DND-41 (cell line): ENCODE measurements around the gene RGS11.

Experiments used
- ATAC-seq: fragments of 200-7000 bp; cut with Tn5 transposase; 3 replicates; pipeline ENCODE4 v1.9.1; 2021; ENCODE audit warnings: low read depth; ENCODE audit not compliant: insufficient read depth
- DNase-seq: peaks from one replicate; pipeline ENCODE4 v3.0.0-alpha.2; 2020
- H2AFZ ChIP-seq: 2 replicates; pipeline ENCODE4 v1.6.0; 2012; ENCODE audit warnings: low read depth, low read length
- H3K27ac ChIP-seq: 2 replicates; pipeline ENCODE4 v1.5.1; 2012; ENCODE audit warnings: low read length, inconsistent platforms
- H3K27me3 ChIP-seq: fragments of 200-600 bp; sonication (generic); 2 replicates; pipeline ENCODE4 v1.6.0; 2012; ENCODE audit warnings: low read length, mild to moderate bottlenecking, inconsistent platforms; ENCODE audit not compliant: insufficient read depth, poor library complexity
- H3K36me3 ChIP-seq: 2 replicates; pipeline ENCODE4 v1.5.1; 2012; ENCODE audit warnings: low read length, inconsistent platforms; ENCODE audit not compliant: insufficient read depth
- H3K4me1 ChIP-seq: 2 replicates; pipeline ENCODE4 v1.5.1; 2012; ENCODE audit warnings: mild to moderate bottlenecking, low read length; ENCODE audit not compliant: insufficient read depth
- H3K4me2 ChIP-seq: 2 replicates; pipeline ENCODE4 v1.6.0; 2012; ENCODE audit warnings: mild to moderate bottlenecking, moderate library complexity, low read length, inconsistent platforms; ENCODE audit not compliant: insufficient read depth
- H3K4me3 ChIP-seq, 2 experiments: fragments of 200-600 bp in 1 of 2; shearing (Covaris generic) in 1 of 2; 2 replicates each; pipeline ENCODE4 v1.5.1; 2012 to 2016; ENCODE audit warnings: inconsistent platforms in 2 of 2, low read length in 2 of 2, mild to moderate bottlenecking in 2 of 2, low read depth in 1 of 2, moderate library complexity in 1 of 2
- H3K79me2 ChIP-seq: 2 replicates; pipeline ENCODE4 v1.6.0; 2012; ENCODE audit warnings: low read length, inconsistent platforms; ENCODE audit not compliant: insufficient read depth
- H3K9ac ChIP-seq: 2 replicates; pipeline ENCODE4 v1.6.0; 2012; ENCODE audit warnings: low read depth, mild to moderate bottlenecking, inconsistent platforms, low read length, moderate library complexity
- H3K9me3 ChIP-seq: 2 replicates; pipeline ENCODE4 v1.5.1; 2012; ENCODE audit warnings: low read length, moderate library complexity, mild to moderate bottlenecking, inconsistent platforms; ENCODE audit not compliant: insufficient read depth, severe bottlenecking
- H4K20me1 ChIP-seq: 2 replicates; pipeline ENCODE4 v1.6.0; 2012; ENCODE audit warnings: low read length; ENCODE audit not compliant: insufficient read depth
- EZH2 ChIP-seq: IDR thresholded peaks from 3 replicates; pipeline ENCODE4 v1.6.1; 2012; ENCODE audit warnings: borderline replicate concordance, low read depth, mild to moderate bottlenecking, moderate library complexity, low read length, inconsistent platforms; ENCODE audit not compliant: severe bottlenecking
- TF ChIP-seq, protein P1 (sequence below): IDR thresholded peaks from 2 replicates; pipeline ENCODE4 v1.5.1; 2012; ENCODE audit warnings: borderline replicate concordance, low read length, moderate library complexity, mild to moderate bottlenecking; ENCODE audit not compliant: poor library complexity, severe bottlenecking; ENCODE audit errors: extremely low read depth

The RGS11 gene

DNA sequence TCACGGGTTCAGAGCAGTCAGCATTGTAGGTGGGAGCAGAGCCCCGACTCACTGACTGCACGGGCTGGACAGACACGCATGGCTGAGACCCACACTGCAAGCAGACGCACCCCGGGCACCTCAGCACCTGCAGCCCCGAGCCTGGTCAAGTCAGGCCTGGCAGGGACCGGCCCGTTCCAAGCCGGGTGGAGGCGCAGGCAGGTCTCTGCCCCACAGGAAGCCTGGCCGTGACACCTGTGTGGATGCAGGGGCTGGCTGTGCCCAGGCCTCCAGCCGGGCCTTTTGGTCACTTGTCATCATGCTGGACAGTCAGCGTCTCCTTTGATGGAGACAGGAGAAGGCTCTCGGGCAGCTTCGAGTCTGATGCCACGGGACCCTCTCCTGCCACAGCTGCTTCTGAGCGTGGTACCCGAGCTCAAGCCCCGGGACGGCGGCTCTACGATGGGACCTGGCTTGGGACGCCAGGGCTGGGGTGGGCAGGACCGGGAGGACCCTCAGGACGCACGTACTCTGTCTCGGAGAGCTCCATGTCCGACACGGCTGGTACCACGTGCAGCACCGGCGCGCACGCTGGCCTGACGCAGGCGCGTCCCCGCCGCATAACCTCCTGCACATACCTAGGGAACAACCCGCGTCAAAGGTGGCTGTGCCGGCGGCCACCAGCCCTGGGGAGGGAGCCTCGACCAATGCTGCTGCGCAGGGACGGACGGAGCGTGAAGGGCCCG, 15.1 kb upstream of the RGS11 start:
- H3K9me3 ChIP-seq, result no peaks in the 10 kb centered on the region
- H3K27me3 ChIP-seq, result no peaks in the 10 kb centered on the region
- H3K27ac ChIP-seq, result no peak overlapping the region
- H3K4me1 ChIP-seq, result no peaks in the 10 kb centered on the region
- peaks cover 24% of the 10 kb centered on the region; the same call in 1 of the 2 replicates for H4K20me1 ChIP-seq
- ATAC-seq, result no peak
- H3K9ac ChIP-seq, result no peak overlapping the region
- no peak overlapping the region for H3K4me3 ChIP-seq
- no peaks in the 10 kb centered on the region for H3K79me2 ChIP-seq
- TF ChIP-seq EZH2, result no peak
- TF ChIP-seq, protein P1, sequence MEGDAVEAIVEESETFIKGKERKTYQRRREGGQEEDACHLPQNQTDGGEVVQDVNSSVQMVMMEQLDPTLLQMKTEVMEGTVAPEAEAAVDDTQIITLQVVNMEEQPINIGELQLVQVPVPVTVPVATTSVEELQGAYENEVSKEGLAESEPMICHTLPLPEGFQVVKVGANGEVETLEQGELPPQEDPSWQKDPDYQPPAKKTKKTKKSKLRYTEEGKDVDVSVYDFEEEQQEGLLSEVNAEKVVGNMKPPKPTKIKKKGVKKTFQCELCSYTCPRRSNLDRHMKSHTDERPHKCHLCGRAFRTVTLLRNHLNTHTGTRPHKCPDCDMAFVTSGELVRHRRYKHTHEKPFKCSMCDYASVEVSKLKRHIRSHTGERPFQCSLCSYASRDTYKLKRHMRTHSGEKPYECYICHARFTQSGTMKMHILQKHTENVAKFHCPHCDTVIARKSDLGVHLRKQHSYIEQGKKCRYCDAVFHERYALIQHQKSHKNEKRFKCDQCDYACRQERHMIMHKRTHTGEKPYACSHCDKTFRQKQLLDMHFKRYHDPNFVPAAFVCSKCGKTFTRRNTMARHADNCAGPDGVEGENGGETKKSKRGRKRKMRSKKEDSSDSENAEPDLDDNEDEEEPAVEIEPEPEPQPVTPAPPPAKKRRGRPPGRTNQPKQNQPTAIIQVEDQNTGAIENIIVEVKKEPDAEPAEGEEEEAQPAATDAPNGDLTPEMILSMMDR, result no peak
- no peak overlapping the region for H3K4me2 ChIP-seq
- peaks cover 76% of the 10 kb centered on the region for H3K36me3 ChIP-seq
- no peak overlapping the region for H2AFZ ChIP-seq
- DNase-seq, result no peak

DNA sequence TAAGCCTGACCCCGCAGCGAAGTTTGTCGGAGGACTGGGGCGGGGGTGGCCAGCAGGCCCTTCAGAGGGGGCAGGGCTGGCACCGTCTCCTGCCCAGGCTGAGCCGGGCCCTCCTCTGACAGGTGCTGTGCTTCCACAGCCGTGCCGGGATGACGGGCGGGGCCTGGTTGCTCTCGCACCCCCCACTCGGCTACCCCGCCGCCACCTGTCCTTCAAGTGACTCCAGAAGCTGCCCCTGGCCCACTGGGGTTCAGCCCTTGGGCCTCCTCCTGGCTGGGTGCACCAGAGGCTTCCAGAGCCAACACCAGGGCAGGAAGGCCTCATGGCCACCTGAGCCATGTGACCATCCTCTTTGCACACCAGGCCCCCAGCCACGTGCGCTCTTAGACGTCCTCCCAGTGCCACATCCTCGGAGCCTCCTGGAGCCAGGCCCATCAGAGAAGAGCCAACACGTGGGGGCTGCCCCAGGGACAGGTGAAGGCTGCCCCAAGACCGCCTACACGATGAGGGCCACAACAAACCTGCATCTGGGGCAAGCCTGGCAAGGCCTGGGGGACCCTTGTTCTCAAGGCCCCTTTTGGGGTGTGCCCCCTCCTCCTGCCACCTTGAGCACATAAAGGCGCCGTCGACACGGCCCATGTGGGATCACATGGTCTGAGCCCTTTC, 14.4 kb upstream of the RGS11 start:
- no peaks in the 10 kb centered on the region for H3K4me1 ChIP-seq
- H3K36me3 ChIP-seq, result peaks cover 76% of the 10 kb centered on the region
- H3K79me2 ChIP-seq, result no peaks in the 10 kb centered on the region
- ATAC-seq, result no peak
- DNase-seq, result no peak
- H4K20me1 ChIP-seq, result peaks cover 24% of the 10 kb centered on the region; the same call in 1 of the 2 replicates
- no peak overlapping the region for H3K4me2 ChIP-seq
- H3K27me3 ChIP-seq, result no peaks in the 10 kb centered on the region
- no peak overlapping the region for H2AFZ ChIP-seq
- TF ChIP-seq EZH2, result no peak
- H3K4me3 ChIP-seq, result no peak overlapping the region
- H3K9me3 ChIP-seq, result no peaks in the 10 kb centered on the region
- no peak overlapping the region for H3K9ac ChIP-seq
- no peak overlapping the region for H3K27ac ChIP-seq

DNA sequence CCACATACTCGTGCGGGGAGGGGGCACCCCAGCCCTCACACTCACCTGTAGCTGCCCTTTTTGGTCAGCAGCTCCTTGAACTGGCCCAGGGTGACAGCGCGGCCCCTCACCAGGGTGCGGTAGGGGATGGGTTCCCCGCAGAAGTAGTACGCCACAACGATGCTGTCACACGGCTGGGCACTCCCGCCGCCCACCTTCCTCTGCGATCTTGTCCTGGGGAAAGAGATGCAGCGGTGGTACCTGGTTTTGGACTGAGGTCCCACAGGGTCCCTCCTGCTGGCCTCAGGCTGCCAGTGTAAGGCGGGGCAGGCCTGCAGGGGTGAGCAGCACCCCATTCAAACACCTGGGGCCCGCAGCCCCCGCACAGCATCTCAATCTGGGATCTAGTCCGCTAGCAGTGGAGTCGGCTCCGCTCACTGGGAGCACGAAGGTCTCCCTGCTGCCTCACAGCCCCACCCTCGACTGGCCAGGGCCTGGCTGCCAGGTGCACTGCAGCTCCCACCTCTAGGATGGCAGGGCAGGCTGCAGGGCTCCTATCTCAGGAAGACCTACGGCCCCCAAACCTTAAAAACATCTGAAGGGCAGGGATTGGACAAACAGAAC, 13.8 kb upstream of the RGS11 start:
- H3K9ac ChIP-seq, result no peak overlapping the region
- H2AFZ ChIP-seq, result no peak overlapping the region
- no peak overlapping the region for H3K27ac ChIP-seq
- no peaks in the 10 kb centered on the region for H3K4me1 ChIP-seq
- TF ChIP-seq, protein P1, result no peak
- no peak for TF ChIP-seq EZH2
- H3K36me3 ChIP-seq, result peaks cover 76% of the 10 kb centered on the region
- no peak overlapping the region for H3K4me3 ChIP-seq
- ATAC-seq, result no peak
- H4K20me1 ChIP-seq, result peaks cover 24% of the 10 kb centered on the region; the same call in 1 of the 2 replicates
- DNase-seq, result no peak
- H3K9me3 ChIP-seq, result no peaks in the 10 kb centered on the region
- H3K27me3 ChIP-seq, result no peaks in the 10 kb centered on the region
- no peak overlapping the region for H3K4me2 ChIP-seq
- no peaks in the 10 kb centered on the region for H3K79me2 ChIP-seq
